Mesenchymal stem cell (in vitro differentiated cells and primary cell): ENCODE data around the gene VTI1A.

Experiments
- DNase-seq: peaks from one replicate; pipeline ENCODE4 v3.0.0-alpha.2; 2013
- H2AFZ ChIP-seq: one replicate; pipeline ENCODE4 v1.6.1; 2013; ENCODE audit warnings: low read depth, mild to moderate bottlenecking, control low read depth, inconsistent platforms, low read length, moderate library complexity
- H2AK5ac ChIP-seq: 2 replicates; pipeline ENCODE4 v1.6.1; 2013; ENCODE audit warnings: low read length, moderate library complexity, mild to moderate bottlenecking, inconsistent platforms; ENCODE audit not compliant: severe bottlenecking
- H2BK120ac ChIP-seq: one replicate; pipeline ENCODE4 v1.6.1; 2013; ENCODE audit warnings: low read depth, mild to moderate bottlenecking, inconsistent platforms, low read length, moderate library complexity
- H2BK12ac ChIP-seq, 2 experiments: one replicate each; pipeline ENCODE4 v1.6.1; 2013; ENCODE audit warnings: inconsistent platforms in 2 of 2, low read length in 2 of 2, mild to moderate bottlenecking in 2 of 2, moderate library complexity in 2 of 2, control low read depth in 1 of 2
- H2BK15ac ChIP-seq: one replicate; pipeline ENCODE4 v1.6.1; 2013; ENCODE audit warnings: mild to moderate bottlenecking, low read depth, inconsistent platforms; ENCODE audit not compliant: poor library complexity, severe bottlenecking
- H2BK5ac ChIP-seq: 2 replicates; pipeline ENCODE4 v1.6.1; 2013; ENCODE audit warnings: low read depth, mild to moderate bottlenecking, low read length, control low read depth, inconsistent platforms; ENCODE audit not compliant: poor library complexity, severe bottlenecking
- H3K14ac ChIP-seq, 2 experiments: one replicate each; pipeline ENCODE4 v1.6.1; 2013; ENCODE audit warnings: inconsistent platforms in 2 of 2, low read length in 2 of 2, control low read depth in 1 of 2, mild to moderate bottlenecking in 1 of 2, moderate library complexity in 1 of 2
- H3K18ac ChIP-seq, 2 experiments: one replicate each; pipeline ENCODE4 v1.6.1; 2013; ENCODE audit warnings: inconsistent platforms in 2 of 2, low read length in 2 of 2, control low read depth in 1 of 2, low read depth in 1 of 2, mild to moderate bottlenecking in 1 of 2
- H3K23ac ChIP-seq, 2 experiments: one replicate each; pipeline ENCODE4 v1.6.1; 2013; ENCODE audit warnings: inconsistent platforms in 2 of 2, low read length in 2 of 2, mild to moderate bottlenecking in 2 of 2, moderate library complexity in 2 of 2, control low read depth in 1 of 2
- H3K27ac ChIP-seq: 2 replicates; pipeline ENCODE4 v1.5.1; 2013; ENCODE audit warnings: mild to moderate bottlenecking, moderate library complexity, low read length, control low read depth, inconsistent platforms; ENCODE audit not compliant: poor library complexity, severe bottlenecking
- H3K27me3 ChIP-seq, 2 experiments: 2 replicates each; pipeline versions ENCODE4 v1.6.1 to v1.7.0; 2013; ENCODE audit warnings: low read length in 2 of 2, mild to moderate bottlenecking in 2 of 2, moderate library complexity in 2 of 2, control low read depth in 1 of 2, inconsistent platforms in 1 of 2; ENCODE audit not compliant: control insufficient read depth in 1 of 2, insufficient read depth in 1 of 2
- H3K36me3 ChIP-seq, 2 experiments: 2 replicates each; pipeline versions ENCODE4 v1.6.1 to v1.7.0; 2013; ENCODE audit warnings: low read length in 2 of 2, control low read depth in 1 of 2, inconsistent platforms in 1 of 2, low read depth in 1 of 2, mild to moderate bottlenecking in 1 of 2; ENCODE audit not compliant: insufficient read depth in 2 of 2, control insufficient read depth in 1 of 2
- H3K4ac ChIP-seq, 2 experiments: one replicate each; pipeline ENCODE4 v1.6.1; 2013; ENCODE audit warnings: inconsistent platforms in 2 of 2, low read length in 2 of 2, mild to moderate bottlenecking in 2 of 2, moderate library complexity in 2 of 2, control low read depth in 1 of 2, low read depth in 1 of 2
- H3K4me1 ChIP-seq: 2 replicates; pipeline ENCODE4 v1.6.1; 2013; ENCODE audit warnings: low read depth, low read length, control low read depth; ENCODE audit not compliant: control insufficient read depth, insufficient read depth
- H3K4me2 ChIP-seq: 2 replicates; pipeline ENCODE4 v1.6.1; 2013; ENCODE audit warnings: low read length, mild to moderate bottlenecking, inconsistent platforms; ENCODE audit not compliant: poor library complexity, severe bottlenecking
- H3K4me3 ChIP-seq, 2 experiments: 2 replicates each; pipeline versions ENCODE4 v1.5.1 to v1.7.0; 2013; ENCODE audit warnings: low read length in 2 of 2, mild to moderate bottlenecking in 2 of 2, control low read depth in 1 of 2, low read depth in 1 of 2; ENCODE audit not compliant: insufficient read depth in 1 of 2
- H3K79me1 ChIP-seq: replicated peaks from 2 replicates; pipeline ENCODE4 v1.6.1; 2013; ENCODE audit warnings: mild to moderate bottlenecking, control low read depth, low read length, inconsistent platforms; ENCODE audit not compliant: poor library complexity, severe bottlenecking
- H3K9ac ChIP-seq: 2 replicates; pipeline ENCODE4 v1.7.0; 2013; ENCODE audit warnings: mild to moderate bottlenecking, low read length, moderate library complexity
- H3K9me3 ChIP-seq: 2 replicates; pipeline ENCODE4 v1.7.0; 2013; ENCODE audit warnings: mild to moderate bottlenecking, low read length; ENCODE audit not compliant: control insufficient read depth
- H4K8ac ChIP-seq: one replicate; pipeline ENCODE4 v1.6.1; 2013; ENCODE audit warnings: inconsistent platforms, mild to moderate bottlenecking, low read length, moderate library complexity
- H4K91ac ChIP-seq: one replicate; pipeline ENCODE4 v1.6.1; 2013; ENCODE audit warnings: mild to moderate bottlenecking, low read length, inconsistent platforms
- WGBS: methylation state at CpG from one replicate; pipeline ENCODE4 v1.1.7; 2013; ENCODE audit warnings: mixed read lengths; 5-methylcytosine and 5-hydroxymethylcytosine counted together

Gene VTI1A

DNA sequence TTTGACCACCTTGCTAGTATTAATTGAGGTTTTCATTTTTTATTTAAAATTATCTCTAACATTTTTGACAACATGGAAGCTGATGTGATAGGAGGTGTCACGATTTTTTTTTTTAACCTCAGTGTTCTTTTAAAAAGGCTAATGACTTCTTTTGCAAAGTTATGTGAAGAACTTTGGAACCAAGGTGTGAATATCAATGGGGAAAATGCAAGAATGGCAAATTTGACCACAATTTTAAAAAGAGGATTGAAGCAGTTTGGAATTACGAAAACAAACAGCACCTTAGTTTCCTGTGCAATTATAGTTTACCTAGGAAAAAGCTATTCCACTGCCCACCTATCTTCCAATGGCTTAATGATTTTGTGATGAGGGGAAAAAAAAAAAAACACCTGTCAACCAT is 232.4 kb downstream of the VTI1A start:
- Histone ChIP-seq H3K27me3 (no peaks in the 10 kb centered on the region), H3K36me3 (peaks cover 0 to 4% of the 10 kb centered on the region in 2 experiments), H2BK12ac (no peak overlapping the region), H3K23ac (no peak overlapping the region), H3K4ac (no peak overlapping the region), H2AK5ac (no peak overlapping the region), H3K18ac (no peak overlapping the region), H2BK15ac (no peak overlapping the region), H3K79me1 (no peaks in the 10 kb centered on the region), H2BK5ac (no peak overlapping the region), H3K4me1 (peaks cover 2% of the 10 kb centered on the region), H3K4me3 (no peak overlapping the region), H3K14ac (no peak overlapping the region), H3K4me2 (no peak overlapping the region), H3K9ac (no peak overlapping the region), H3K27ac (no peak overlapping the region), H2BK120ac (no peak overlapping the region), H3K9me3 (no peaks in the 10 kb centered on the region), H2AFZ (no peak overlapping the region), H4K8ac (no peak overlapping the region), H4K91ac (no peak overlapping the region)
- no peak for DNase-seq
- 61% methylated on average over 1 of the region's 2 CpGs for WGBS

DNA sequence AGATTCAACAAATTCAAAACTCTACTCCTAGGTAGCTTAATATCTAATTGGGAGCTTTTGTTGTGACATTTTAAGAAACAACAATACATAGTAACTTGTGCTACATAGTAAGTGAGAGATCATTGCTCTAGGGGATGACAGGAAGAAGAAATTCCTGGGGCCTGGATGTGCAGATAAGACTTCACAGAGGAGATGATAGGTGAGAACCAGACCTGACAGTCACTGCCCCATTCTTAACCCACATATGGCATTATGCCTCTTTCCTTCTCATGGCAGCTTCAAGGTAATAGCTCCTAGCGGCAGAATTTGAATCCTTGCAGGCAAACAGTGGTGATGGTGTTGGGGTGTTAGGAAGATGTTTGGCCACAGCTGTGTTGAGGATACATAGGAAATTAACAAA is 233.6 kb downstream of the VTI1A start:
- H3K9me3 ChIP-seq = no peaks in the 10 kb centered on the region
- H2AK5ac ChIP-seq = no peak overlapping the region
- no peak overlapping the region for H3K27ac ChIP-seq
- no peak overlapping the region for H2BK15ac ChIP-seq
- H3K4me3 ChIP-seq = no peak overlapping the region
- H2AFZ ChIP-seq = no peak overlapping the region
- no peak overlapping the region for H3K14ac ChIP-seq
- no peaks in the 10 kb centered on the region for H3K79me1 ChIP-seq
- H3K36me3 ChIP-seq = peaks cover 0 to 4% of the 10 kb centered on the region in 2 experiments
- no peak overlapping the region for H3K9ac ChIP-seq
- H3K27me3 ChIP-seq = no peaks in the 10 kb centered on the region
- WGBS = no CpG with 5 or more reads among the region's 1 CpG
- H4K91ac ChIP-seq = no peak overlapping the region
- H3K18ac ChIP-seq = no peak overlapping the region
- DNase-seq = no peak
- no peak overlapping the region for H3K23ac ChIP-seq
- H2BK120ac ChIP-seq = no peak overlapping the region
- no peak overlapping the region for H4K8ac ChIP-seq
- H3K4me2 ChIP-seq = no peak overlapping the region
- H3K4ac ChIP-seq = no peak overlapping the region
- H2BK5ac ChIP-seq = no peak overlapping the region
- peaks cover 2% of the 10 kb centered on the region for H3K4me1 ChIP-seq
- H2BK12ac ChIP-seq = no peak overlapping the region

DNA sequence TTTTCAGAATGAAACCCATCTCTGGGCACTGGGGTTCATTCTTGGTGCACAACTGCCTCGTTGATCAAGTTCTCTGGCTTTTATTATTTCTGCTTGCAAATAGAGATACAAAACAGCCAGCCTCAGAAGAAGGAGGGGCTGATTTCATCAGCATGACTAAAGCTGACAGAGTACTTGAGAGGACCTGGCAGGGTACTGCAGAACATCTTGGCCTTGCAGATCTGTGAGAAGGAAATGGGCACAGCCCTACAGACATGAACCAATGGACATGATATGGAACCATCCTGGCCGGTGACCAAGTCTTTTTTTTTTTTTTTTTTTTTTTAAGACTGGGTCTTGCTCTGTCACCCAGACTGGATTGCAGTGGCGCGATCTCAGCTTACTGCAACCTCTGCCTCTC is 240.6 kb downstream of the VTI1A start:
- H2BK12ac ChIP-seq = peak overlapping the region in 1 of 2 experiments; percentile 42
- DNase-seq = peak; percentile 53
- H3K4ac ChIP-seq = no peak overlapping the region
- H3K27me3 ChIP-seq = no peaks in the 10 kb centered on the region
- H3K4me2 ChIP-seq = no peak overlapping the region
- no peaks in the 10 kb centered on the region for H3K79me1 ChIP-seq
- H3K4me1 ChIP-seq = no peaks in the 10 kb centered on the region
- H3K27ac ChIP-seq = no peak overlapping the region
- no peak overlapping the region for H3K9ac ChIP-seq
- 89% methylated on average over 4 of the region's 4 CpGs for WGBS
- H2AFZ ChIP-seq = no peak overlapping the region
- H2BK120ac ChIP-seq = no peak overlapping the region
- no peak overlapping the region for H4K8ac ChIP-seq
- H3K23ac ChIP-seq = no peak overlapping the region
- no peak overlapping the region for H3K4me3 ChIP-seq
- H2BK5ac ChIP-seq = no peak overlapping the region
- H3K9me3 ChIP-seq = no peaks in the 10 kb centered on the region
- no peak overlapping the region for H4K91ac ChIP-seq
- no peaks in the 10 kb centered on the region for H3K36me3 ChIP-seq
- no peak overlapping the region for H3K14ac ChIP-seq
- H2AK5ac ChIP-seq = no peak overlapping the region
- no peak overlapping the region for H3K18ac ChIP-seq
- H2BK15ac ChIP-seq = no peak overlapping the region

DNA sequence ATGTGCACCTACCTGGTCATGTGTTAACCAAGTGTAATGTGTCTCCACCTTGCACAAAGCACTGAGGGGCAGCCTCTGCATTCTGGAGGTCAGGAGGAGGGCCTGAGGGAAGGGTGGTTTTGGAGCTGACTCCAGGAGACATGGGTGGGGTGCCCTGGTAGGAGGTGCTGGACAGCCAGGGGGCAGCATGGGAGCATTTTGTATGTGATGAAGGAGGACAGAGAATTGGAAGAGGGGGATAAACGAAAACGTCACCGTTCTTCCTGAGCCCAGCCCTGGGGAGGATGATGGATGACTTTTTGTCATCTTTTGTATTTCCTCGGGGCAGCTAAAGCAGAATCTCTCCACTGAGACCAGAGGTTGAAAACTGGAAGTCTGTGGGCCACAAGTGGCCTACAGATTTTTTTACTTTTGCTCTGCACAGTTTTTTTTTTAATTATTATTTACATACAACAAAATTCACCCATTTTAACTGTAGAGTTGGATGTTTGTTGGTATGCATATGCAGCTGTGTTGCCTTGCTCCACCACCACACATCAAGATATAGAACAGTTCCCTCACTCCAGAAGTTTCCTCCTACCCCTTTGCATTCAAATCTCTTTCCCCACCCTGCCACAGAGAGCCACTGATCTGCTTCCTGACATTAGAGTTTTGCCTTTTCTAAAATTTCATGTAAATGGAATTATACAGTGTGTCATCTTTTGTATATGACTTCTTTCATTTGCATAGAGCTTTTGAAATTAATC is 242.5 kb downstream of the VTI1A start:
- no peaks in the 10 kb centered on the region for H3K9me3 ChIP-seq
- H3K4ac ChIP-seq = no peak overlapping the region
- H3K27me3 ChIP-seq = no peaks in the 10 kb centered on the region
- no peak overlapping the region for H3K14ac ChIP-seq
- H3K4me1 ChIP-seq = no peaks in the 10 kb centered on the region
- H2BK120ac ChIP-seq = no peak overlapping the region
- no peak overlapping the region for H3K9ac ChIP-seq
- no peak overlapping the region for H2BK15ac ChIP-seq
- H3K4me2 ChIP-seq = no peak overlapping the region
- H2BK5ac ChIP-seq = no peak overlapping the region
- 33% methylated on average over 4 of the region's 4 CpGs for WGBS
- no peak overlapping the region for H2AFZ ChIP-seq
- no peak overlapping the region for H2AK5ac ChIP-seq
- H3K36me3 ChIP-seq = no peaks in the 10 kb centered on the region
- no peak overlapping the region for H3K18ac ChIP-seq
- no peak overlapping the region for H3K4me3 ChIP-seq
- no peak overlapping the region for H2BK12ac ChIP-seq
- DNase-seq = peak; percentile 24
- no peak overlapping the region for H4K91ac ChIP-seq
- no peak overlapping the region for H4K8ac ChIP-seq
- H3K23ac ChIP-seq = no peak overlapping the region
- no peak overlapping the region for H3K27ac ChIP-seq
- peaks cover 2% of the 10 kb centered on the region for H3K79me1 ChIP-seq
